Stomach (tissue), 9 donors: Measurements from ENCODE around the gene NPR3. TPM values are rescaled to one million over a fixed set of nuclear protein-coding genes. Genes with fewer than 3 reads are reported as not detected.

Experiments
- DNase-seq, 2 donors: peaks; one replicate each; pipeline versions ENCODE4 v3.0.0 to v3.0.0-alpha.2; 2013 to 2019
- H3K27ac ChIP-seq, 5 donors: fragments of 200-600 bp in 4 of 5; sonication (generic) in 4 of 5; one replicate each; pipeline ENCODE4 v1.5.1; 2013 to 2019; ENCODE audit warnings: mild to moderate bottlenecking in 1 of 5, moderate library complexity in 1 of 5
- H3K27me3 ChIP-seq, 3 donors: fragments of 200-600 bp; sonication (generic); one replicate each; pipeline ENCODE4 v1.5.1; 2017 to 2019; ENCODE audit warnings: mixed run types in 1 of 3
- H3K36me3 ChIP-seq, 4 donors: fragments of 200-600 bp; sonication (generic); 1 replicate in 3 of 4; 2 replicates in 1 of 4; pipeline ENCODE4 v1.5.1; 2016 to 2019
- H3K4me1 ChIP-seq, 4 donors: fragments of 200-600 bp; sonication (generic); one replicate each; pipeline ENCODE4 v1.5.1; 2016 to 2019
- H3K4me3 ChIP-seq, 4 donors: fragments of 200-600 bp; sonication (generic) in 3 of 4; one replicate each; pipeline ENCODE4 v1.5.1; 2016 to 2019; ENCODE audit warnings: mild to moderate bottlenecking in 1 of 4
- H3K9me3 ChIP-seq, 4 donors: fragments of 200-600 bp; sonication (generic); one replicate each; pipeline ENCODE4 v1.5.1; 2016 to 2019
- CTCF ChIP-seq, 7 experiments: fragments of 450-650 bp in 4 of 7; fragments of 200-600 bp in 3 of 7; sonication (generic) in 3 of 7; IDR thresholded peaks; one replicate each; pipeline ENCODE4 v1.5.1; 2016 to 2019; ENCODE audit warnings: antibody characterized with exemption in 7 of 7, control low read depth in 2 of 7, mild to moderate bottlenecking in 1 of 7
- EP300 ChIP-seq: sonication (generic); formaldehyde crosslinking; IDR thresholded peaks from one replicate; pipeline ENCODE4 v1.6.1; 2017; ENCODE audit warnings: antibody characterized with exemption
- POLR2A ChIP-seq, 4 donors: fragments of 450-650 bp; IDR thresholded peaks; one replicate each; pipeline ENCODE4 v1.6.1; 2016; ENCODE audit warnings: antibody characterized with exemption in 4 of 4, control low read depth in 2 of 4, mild to moderate bottlenecking in 1 of 4, moderate library complexity in 1 of 4
- POLR2AphosphoS5 ChIP-seq, 3 donors: sonication (generic); formaldehyde crosslinking; IDR thresholded peaks; one replicate each; pipeline ENCODE4 v1.6.1; 2016; ENCODE audit warnings: antibody characterized with exemption in 3 of 3
- WGBS, 5 donors: extraction: QIAGEN DNeasy Blood & Tissue Kit in 3 of 5; methylation state at CpG; one replicate each; pipeline versions ENCODE4 v1.1.5 to v1.1.7; 2013 to 2018; 5-methylcytosine and 5-hydroxymethylcytosine counted together
- intact Hi-C: fragments of 100-400 bp; cut with DNase I; formaldehyde crosslinking; loops from one replicate; pipeline ENCODE4 v1.15.1; 2023; ENCODE audit warnings: low total_unique reads
- polyA plus RNA-seq, 3 donors: library from polyadenylated mRNA; stranded (reverse); fragments of 200-250 nt; gene quantifications; one replicate each; pipeline ENCODE4 v1.2.3, GENCODE V29; 2013
- total RNA-seq, 5 donors: library from RNA; depleted of rRNA; stranded (reverse); fragments of >200 nt; gene quantifications; one replicate each; pipeline versions ENCODE4 v1.1.0 to v1.2.3, GENCODE V29; 2014 to 2016
- donor health status: healthy with polysubstance abuse.
- donor health status: Bipolar disorder and iron deficiency.
- donor health status: healthy.

Gene NPR3
- total and polyA plus RNA-seq, 8 donors = 0.25 to 15.8 (median 1.8) TPM; not detected in 2

- no peak for TF ChIP-seq CTCF (IDR thresholded peaks at IDR 0.05)
- no peak for TF ChIP-seq EP300
- TF ChIP-seq POLR2AphosphoS5 (IDR thresholded peaks at IDR 0.05) = no peak
- no peak overlapping the region for H3K27ac ChIP-seq
- no peaks in the 10 kb centered on the region for H3K9me3 ChIP-seq
- H3K4me3 ChIP-seq = no peak overlapping the region
- intact Hi-C loops = no loop called here
- WGBS, 5 donors = 64 to 96% (median 84%) methylated on average over 3 of the region's 3 CpGs
- no peaks in the 10 kb centered on the region for H3K27me3 ChIP-seq
- DNase-seq = no peak
- H3K36me3 ChIP-seq = no peaks in the 10 kb centered on the region
- peaks cover 5 to 20% (median 10%) of the 10 kb centered on the region in 4 donors for H3K4me1 ChIP-seq
These were observed 20.5 kb upstream of the NPR3 start for GRCh38 chr5:32690666-32691065.

DNA sequence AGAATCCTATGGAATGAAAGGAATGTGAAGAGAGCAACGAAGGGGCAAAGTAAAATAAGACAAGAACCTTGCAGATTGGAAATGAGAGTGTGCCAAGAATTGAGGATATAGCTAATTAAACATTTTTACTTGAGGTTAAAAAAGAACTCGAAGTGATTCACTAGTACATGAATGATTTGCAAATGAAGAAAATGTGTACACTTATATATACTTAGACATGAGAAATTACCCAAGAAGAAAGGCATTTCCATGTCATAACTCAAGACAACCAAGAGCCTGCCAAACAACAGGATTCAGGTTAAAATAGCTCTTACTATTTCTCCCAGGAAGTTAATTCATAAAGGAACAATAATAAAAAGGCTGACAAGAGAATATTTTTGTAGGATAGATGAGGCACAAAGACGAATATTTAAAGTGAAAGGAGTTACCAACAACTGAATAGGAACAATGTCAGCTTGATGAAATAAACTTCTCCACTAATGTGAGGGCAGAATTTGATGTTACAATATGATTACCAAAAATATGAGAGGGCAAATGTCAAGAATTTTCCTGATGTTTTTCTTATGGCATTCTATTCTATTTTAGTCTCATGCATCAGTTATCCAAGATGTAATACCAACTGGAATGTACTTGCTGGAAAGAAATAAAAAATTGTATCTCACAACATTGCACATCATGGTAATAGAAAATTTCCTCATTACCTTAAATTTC lies 18.9 kb upstream of the NPR3 start:
- Histone ChIP-seq H3K36me3 (no peaks in the 10 kb centered on the region), H3K4me3 (no peak overlapping the region), H3K9me3 (peaks cover 0 to 5% (median 0%) of the 10 kb centered on the region in 4 donors), H3K27ac (no peak overlapping the region), H3K27me3 (no peaks in the 10 kb centered on the region), H3K4me1 (peaks cover 3 to 14% (median 6%) of the 10 kb centered on the region in 4 donors)
- DNase-seq = peak in 1 of 2 donors; percentile 22
- intact Hi-C loops = no loop called here
- WGBS, 5 donors = 30 to 50% (median 44%) methylated on average over 3 of the region's 3 CpGs
- TF ChIP-seq POLR2A (IDR thresholded peaks at IDR 0.05) (no peak), CTCF (IDR thresholded peaks at IDR 0.05) (no peak), EP300 (no peak), POLR2AphosphoS5 (IDR thresholded peaks at IDR 0.05) (no peak)

DNA sequence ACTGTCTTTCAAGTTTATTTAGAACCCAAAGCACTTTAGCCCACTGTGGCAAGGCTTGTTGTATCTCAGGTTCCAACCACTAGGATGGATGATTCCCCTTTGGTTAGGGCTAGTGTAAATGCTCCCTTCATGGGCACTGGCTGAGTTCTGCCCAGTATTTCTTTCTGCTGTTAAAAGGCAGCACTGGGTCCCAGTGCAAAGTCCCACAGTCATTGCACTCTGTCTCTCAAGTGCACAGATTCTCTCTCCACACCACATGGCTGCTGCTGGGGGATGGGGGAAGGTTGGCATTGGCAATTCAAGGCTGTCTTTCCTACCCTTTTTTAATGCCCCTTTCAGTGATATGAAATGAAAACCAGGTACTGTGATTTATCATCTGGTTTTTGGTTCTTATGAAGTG lies 7.2 kb upstream of the NPR3 start:
- Histone ChIP-seq H3K4me3 (no peak overlapping the region), H3K27me3 (peaks cover 0 to 3% (median 0%) of the 10 kb centered on the region in 3 donors), H3K27ac (no peak overlapping the region), H3K36me3 (no peaks in the 10 kb centered on the region), H3K9me3 (peaks cover 0 to 5% (median 0%) of the 10 kb centered on the region in 4 donors), H3K4me1 (no peaks in the 10 kb centered on the region)
- no peak for DNase-seq
- TF ChIP-seq POLR2AphosphoS5 (IDR thresholded peaks at IDR 0.05) (no peak), CTCF (IDR thresholded peaks at IDR 0.05) (no peak), EP300 (no peak), POLR2A (IDR thresholded peaks at IDR 0.05) (no peak)
- intact Hi-C loops = no loop called here

DNA sequence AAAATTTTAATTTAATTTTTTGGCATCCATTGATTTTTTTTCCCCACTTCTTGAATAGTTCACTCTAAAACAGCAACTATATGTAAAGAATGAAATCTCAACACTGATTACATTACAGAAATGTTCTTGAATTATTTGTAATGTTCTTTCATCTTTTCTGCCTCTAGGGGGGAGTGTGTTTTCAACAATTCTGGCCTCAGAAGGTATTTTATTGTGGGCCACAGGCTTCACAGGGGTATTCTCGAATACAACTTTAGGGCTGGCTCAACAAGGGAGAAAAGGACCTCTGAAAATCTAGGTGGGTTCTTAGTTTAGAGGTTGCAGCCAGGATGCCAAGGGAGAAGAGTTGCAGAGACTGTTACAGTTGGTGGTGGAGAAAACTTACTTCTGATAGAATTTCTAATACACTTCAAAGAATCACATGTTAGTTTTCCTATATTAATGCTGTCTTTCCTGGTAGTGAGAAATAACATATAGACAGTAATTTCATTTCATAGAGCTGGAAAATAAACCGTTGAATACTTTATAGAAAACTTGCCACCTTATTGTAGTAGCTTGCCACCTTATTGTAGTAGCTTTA lies 3.6 kb upstream of the NPR3 start:
- intact Hi-C loops = no loop called here

More for the DNA sequence above, 3.6 kb upstream of the NPR3 start:
- TF ChIP-seq CTCF (IDR thresholded peaks at IDR 0.05) = peak in 2 of 7 experiments; percentile 5 to 19
- no peak for TF ChIP-seq POLR2AphosphoS5 (IDR thresholded peaks at IDR 0.05)
- 20 to 34% (median 27%) methylated on average over 2 of the region's 2 CpGs for WGBS, 5 donors
- Histone ChIP-seq H3K9me3 (no peaks in the 10 kb centered on the region), H3K4me1 (peaks cover 14 to 34% (median 29%) of the 10 kb centered on the region in 4 donors), H3K27me3 (peaks cover under 1 to 38% (median 22%) of the 10 kb centered on the region in 3 donors), H3K4me3 (no peak overlapping the region), H3K36me3 (no peaks in the 10 kb centered on the region), H3K27ac (no peak overlapping the region)
- DNase-seq = peak in 1 of 2 donors; percentile 58
